NCI-H510A (cell line): ENCODE measurements around the gene OR6N2.

Experiments used
- DNase-seq: peaks from one replicate; lab custom pipeline; 2025; lab: John Stamatoyannopoulos, UW

Gene OR6N2

GRCh38 chr1:158781104-158781503, at the start of gene OR6N2:
TSS of gene OR6N2 (minus strand) at chr1:158781204. CDS start at chr1:158777635, 3,569 bp downstream.
- no peak for DNase-seq

- no peak for DNase-seq
Observed at GRCh38 chr1:158830074-158830677, 49.2 kb upstream of the OR6N2 start.

- no peak for DNase-seq
Observed at GRCh38 chr1:158821723-158822122, 40.7 kb upstream of the OR6N2 start.

- DNase-seq: no peak
Observed at GRCh38 chr1:158819461-158820443, 38.7 kb upstream of the OR6N2 start.

GRCh38 chr1:158818975-158819431, 38.0 kb upstream of the OR6N2 start:
- DNase-seq: no peak

GRCh38 chr1:158818560-158818959, 37.6 kb upstream of the OR6N2 start:
- DNase-seq: no peak

GRCh38 chr1:158814970-158815369, 34.0 kb upstream of the OR6N2 start:
- DNase-seq: no peak

GRCh38 chr1:158813164-158813563, 32.2 kb upstream of the OR6N2 start:
- no peak for DNase-seq

GRCh38 chr1:158812336-158812735, 31.3 kb upstream of the OR6N2 start:
- no peak for DNase-seq

- no peak for DNase-seq
Observed at GRCh38 chr1:158810311-158810710, 29.3 kb upstream of the OR6N2 start.

GRCh38 chr1:158809862-158810261, 28.9 kb upstream of the OR6N2 start:
- no peak for DNase-seq

GRCh38 chr1:158809256-158809655, 28.3 kb upstream of the OR6N2 start:
- DNase-seq: no peak

GRCh38 chr1:158806916-158807536, 26.0 kb upstream of the OR6N2 start:
- DNase-seq: no peak

- DNase-seq: no peak
Observed at GRCh38 chr1:158803678-158804077, 22.7 kb upstream of the OR6N2 start.

- no peak for DNase-seq
Observed at GRCh38 chr1:158801396-158801795, 20.4 kb upstream of the OR6N2 start.

GRCh38 chr1:158800526-158800925, 19.5 kb upstream of the OR6N2 start:
- no peak for DNase-seq

- no peak for DNase-seq
Observed at GRCh38 chr1:158799689-158800088, 18.7 kb upstream of the OR6N2 start.

GRCh38 chr1:158798531-158798930, 17.5 kb upstream of the OR6N2 start:
- no peak for DNase-seq

GRCh38 chr1:158794247-158794646, 13.2 kb upstream of the OR6N2 start:
- no peak for DNase-seq

GRCh38 chr1:158793604-158794003, 12.6 kb upstream of the OR6N2 start:
- DNase-seq: no peak

GRCh38 chr1:158771950-158772866, 8.8 kb downstream of the OR6N2 start, which contains the start of gene OR6N1:
TSS of gene OR6N1 (minus strand) at chr1:158772195. CDS start at chr1:158766682, 5,513 bp downstream.
- no peak for DNase-seq
